ENCODE data around the gene CACNA1E. TPM values are rescaled to one million over a fixed set of nuclear protein-coding genes. Genes with fewer than 3 reads are reported as not detected.

The CACNA1E gene
- total RNA-seq, 2 experiments from 2014 or later: not detected

GRCh38 chr1:181655756-181656155 is 172.4 kb downstream of the CACNA1E start:
- no TSS peak for BruUV-seq (replicated peaks)
- Histone ChIP-seq H3K4me1 (ENCODE audit: insufficient read depth, low read length, poor library complexity, severe bottlenecking) (no peaks in the 10 kb centered on the region), H3K4me2 (ENCODE audit: low read length) (no peak overlapping the region), H3K27ac (ENCODE audit: low read depth, low read length, poor library complexity, severe bottlenecking) (no peak overlapping the region), H3K9me3 (ENCODE audit: low read length) (no peaks in the 10 kb centered on the region), H3K79me2 (ENCODE audit: insufficient read depth, low read depth, low read length) (no peaks in the 10 kb centered on the region), H3K9me2 (ENCODE audit: insufficient read depth, low read length) (no peaks in the 10 kb centered on the region), H2AFZ (ENCODE audit: low read length) (no peak overlapping the region), H3K36me3 (ENCODE audit: insufficient read depth, low read length) (no peaks in the 10 kb centered on the region), H4K20me1 (ENCODE audit: insufficient read depth, low read length) (no peaks in the 10 kb centered on the region), H3K4me3 (ENCODE audit: low read depth, low read length, poor library complexity, severe bottlenecking) (no peak overlapping the region)
- DNase-seq (ENCODE audit: low spot score): no peak
- TF ChIP-seq EZH2phosphoT487 (IDR thresholded peaks at IDR 0.05; ENCODE audit: borderline replicate concordance, low read depth, low read length): no peak
- no peak for TF ChIP-seq CTCF (conservative IDR thresholded peaks at IDR 0.05; ENCODE audit: low read length)
- CTCF ChIA-PET (ENCODE audit: unreplicated experiment): no interaction called here
- intact Hi-C loops (cut with micrococcal nuclease; ENCODE audit: unreplicated experiment): no loop called here
- POLR2A ChIA-PET: no interaction called here

- Histone ChIP-seq H3K4me1 (ENCODE audit: insufficient read depth, low read length, poor library complexity, severe bottlenecking) (no peaks in the 10 kb centered on the region), H3K36me3 (ENCODE audit: insufficient read depth, low read length) (no peaks in the 10 kb centered on the region), H3K9me2 (ENCODE audit: insufficient read depth, low read length) (no peaks in the 10 kb centered on the region), H3K4me3 (ENCODE audit: low read depth, low read length, poor library complexity, severe bottlenecking) (no peak overlapping the region), H2AFZ (ENCODE audit: low read length) (no peak overlapping the region), H4K20me1 (ENCODE audit: insufficient read depth, low read length) (no peaks in the 10 kb centered on the region), H3K4me2 (ENCODE audit: low read length) (no peak overlapping the region), H3K79me2 (ENCODE audit: insufficient read depth, low read depth, low read length) (no peaks in the 10 kb centered on the region), H3K9me3 (ENCODE audit: low read length) (no peaks in the 10 kb centered on the region), H3K27ac (ENCODE audit: low read depth, low read length, poor library complexity, severe bottlenecking) (no peak overlapping the region)
- intact Hi-C loops (cut with micrococcal nuclease; ENCODE audit: unreplicated experiment): no loop called here
- POLR2A ChIA-PET: no interaction called here
- CTCF ChIA-PET (ENCODE audit: unreplicated experiment): no interaction called here
- no TSS peak for BruUV-seq (replicated peaks)
- no peak for DNase-seq (ENCODE audit: low spot score)
- no peak for TF ChIP-seq EZH2phosphoT487 (IDR thresholded peaks at IDR 0.05; ENCODE audit: borderline replicate concordance, low read depth, low read length)
- no peak for TF ChIP-seq CTCF (conservative IDR thresholded peaks at IDR 0.05; ENCODE audit: low read length)
Measured at GRCh38 chr1:181656491-181656890, 173.2 kb downstream of the CACNA1E start.

- Histone ChIP-seq H3K79me2 (ENCODE audit: insufficient read depth, low read depth, low read length) (no peaks in the 10 kb centered on the region), H3K4me3 (ENCODE audit: low read depth, low read length, poor library complexity, severe bottlenecking) (no peak overlapping the region), H3K9me3 (ENCODE audit: low read length) (no peaks in the 10 kb centered on the region), H3K27ac (ENCODE audit: low read depth, low read length, poor library complexity, severe bottlenecking) (no peak overlapping the region), H3K36me3 (ENCODE audit: insufficient read depth, low read length) (no peaks in the 10 kb centered on the region), H3K9me2 (ENCODE audit: insufficient read depth, low read length) (no peaks in the 10 kb centered on the region), H3K4me2 (ENCODE audit: low read length) (no peak overlapping the region), H3K4me1 (ENCODE audit: insufficient read depth, low read length, poor library complexity, severe bottlenecking) (no peaks in the 10 kb centered on the region), H4K20me1 (ENCODE audit: insufficient read depth, low read length) (no peaks in the 10 kb centered on the region), H2AFZ (ENCODE audit: low read length) (no peak overlapping the region)
- DNase-seq (ENCODE audit: low spot score): no peak
- ChIA-PET POLR2A (no interaction called here), CTCF (ENCODE audit: unreplicated experiment) (no interaction called here)
- TF ChIP-seq CTCF (conservative IDR thresholded peaks at IDR 0.05; ENCODE audit: low read length) (no peak), EZH2phosphoT487 (IDR thresholded peaks at IDR 0.05; ENCODE audit: borderline replicate concordance, low read depth, low read length) (no peak)
- BruUV-seq (replicated peaks): no TSS peak
- intact Hi-C loops (cut with micrococcal nuclease; ENCODE audit: unreplicated experiment): no loop called here
Measured at GRCh38 chr1:181658581-181658980, 175.3 kb downstream of the CACNA1E start.

Measured in OCI-LY7 (cell line).